ENCODE measurements around the gene RBM28.

RBM28 gene

GRCh38 chr7:128259131-128260061, 84.3 kb downstream of the RBM28 start:
- peaks cover 2% of the 10 kb centered on the region for H3K4me1 ChIP-seq (ENCODE audit: control insufficient read depth, insufficient read depth, low read depth, low read length)
- H2BK5ac ChIP-seq (ENCODE audit: low read depth, low read length, poor library complexity, severe bottlenecking), result no peak overlapping the region
- H2BK12ac ChIP-seq (ENCODE audit: low read length in 2 of 2), result no peak overlapping the region
- peaks cover 4% of the 10 kb centered on the region for H3K9me3 ChIP-seq (ENCODE audit: control insufficient read depth, low read length)
- no peak overlapping the region for H2AFZ ChIP-seq (ENCODE audit: low read depth, low read length)
- peaks cover 40 to 54% of the 10 kb centered on the region in 2 experiments for H3K27me3 ChIP-seq (ENCODE audit: control insufficient read depth in 1 of 2, insufficient read depth in 1 of 2, low read length in 2 of 2)
- WGBS, result 70% methylated on average over 11 of the region's 11 CpGs
- H3K36me3 ChIP-seq (ENCODE audit: control insufficient read depth in 1 of 2, insufficient read depth in 2 of 2, low read depth in 1 of 2, low read length in 2 of 2), result no peaks in the 10 kb centered on the region
- H4K91ac ChIP-seq (ENCODE audit: low read length), result no peak overlapping the region
- peak overlapping the region in 1 of 2 experiments; percentile 35 for H3K4ac ChIP-seq (ENCODE audit: low read depth in 1 of 2, low read length in 2 of 2)
- peak; percentile 10 for DNase-seq
- H2BK120ac ChIP-seq (ENCODE audit: low read depth, low read length), result no peak overlapping the region
- no peak overlapping the region for H3K4me3 ChIP-seq (ENCODE audit: insufficient read depth in 1 of 2, low read depth in 1 of 2, low read length in 2 of 2)
- no peak overlapping the region for H3K4me2 ChIP-seq (ENCODE audit: low read length, poor library complexity, severe bottlenecking)
- no peak overlapping the region for H3K23ac ChIP-seq (ENCODE audit: low read length in 2 of 2)
- no peak overlapping the region for H3K18ac ChIP-seq (ENCODE audit: low read depth in 1 of 2, low read length in 2 of 2)
- no peak overlapping the region for H3K9ac ChIP-seq (ENCODE audit: low read length)
- no peak overlapping the region for H2AK5ac ChIP-seq (ENCODE audit: low read length, severe bottlenecking)
- no peak overlapping the region for H3K14ac ChIP-seq (ENCODE audit: low read length in 2 of 2)
- H4K8ac ChIP-seq (ENCODE audit: low read length), result no peak overlapping the region
- no peak overlapping the region for H2BK15ac ChIP-seq (ENCODE audit: low read depth, poor library complexity, severe bottlenecking)
- no peak overlapping the region for H3K27ac ChIP-seq (ENCODE audit: low read length, poor library complexity, severe bottlenecking)
- no peaks in the 10 kb centered on the region for H3K79me1 ChIP-seq (replicated peaks; ENCODE audit: low read length, poor library complexity, severe bottlenecking)

DNA sequence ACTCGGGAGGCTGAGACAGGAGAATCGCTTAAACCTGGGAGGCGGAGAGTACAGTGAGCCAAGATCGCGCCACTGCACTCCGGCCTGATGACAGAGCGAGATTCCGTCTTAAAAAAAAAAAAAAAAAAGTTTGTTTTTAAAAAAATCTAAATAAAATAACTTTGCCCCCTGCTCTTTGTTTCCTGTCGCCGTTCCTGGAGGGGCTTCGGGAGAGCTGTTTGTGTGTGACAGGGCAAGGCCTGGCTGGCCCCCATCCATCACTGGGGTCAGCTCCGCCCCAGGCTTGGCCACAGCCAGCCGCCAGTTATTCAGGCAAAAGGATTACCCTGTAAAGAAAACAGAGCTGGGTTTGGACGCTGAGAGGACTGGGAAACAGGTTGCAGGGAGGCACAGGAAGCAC, 86.2 kb downstream of the RBM28 start:
- Histone ChIP-seq H2AK5ac (ENCODE audit: low read length, severe bottlenecking) (no peak overlapping the region), H2BK5ac (ENCODE audit: low read depth, low read length, poor library complexity, severe bottlenecking) (no peak overlapping the region)
- WGBS, result 81% methylated on average over 9 of the region's 14 CpGs

GRCh38 chr7:128255271-128255670, 88.4 kb downstream of the RBM28 start:
- H3K18ac ChIP-seq (ENCODE audit: low read depth in 1 of 2, low read length in 2 of 2), result no peak overlapping the region
- H3K14ac ChIP-seq (ENCODE audit: low read length in 2 of 2), result no peak overlapping the region
- H3K23ac ChIP-seq (ENCODE audit: low read length in 2 of 2), result no peak overlapping the region
- WGBS, result 70% methylated on average over 2 of the region's 2 CpGs
- H3K27ac ChIP-seq (ENCODE audit: low read length, poor library complexity, severe bottlenecking), result no peak overlapping the region
- no peak overlapping the region for H4K91ac ChIP-seq (ENCODE audit: low read length)
- no peak overlapping the region for H3K4me3 ChIP-seq (ENCODE audit: insufficient read depth in 1 of 2, low read depth in 1 of 2, low read length in 2 of 2)
- no peak overlapping the region for H3K4ac ChIP-seq (ENCODE audit: low read depth in 1 of 2, low read length in 2 of 2)
- H2BK5ac ChIP-seq (ENCODE audit: low read depth, low read length, poor library complexity, severe bottlenecking), result no peak overlapping the region
- no peaks in the 10 kb centered on the region for H3K9me3 ChIP-seq (ENCODE audit: control insufficient read depth, low read length)
- H3K27me3 ChIP-seq (ENCODE audit: control insufficient read depth in 1 of 2, insufficient read depth in 1 of 2, low read length in 2 of 2), result peaks cover 47 to 52% of the 10 kb centered on the region in 2 experiments
- no peak overlapping the region for H2BK15ac ChIP-seq (ENCODE audit: low read depth, poor library complexity, severe bottlenecking)
- no peaks in the 10 kb centered on the region for H3K4me1 ChIP-seq (ENCODE audit: control insufficient read depth, insufficient read depth, low read depth, low read length)
- H2BK120ac ChIP-seq (ENCODE audit: low read depth, low read length), result no peak overlapping the region
- no peaks in the 10 kb centered on the region for H3K79me1 ChIP-seq (replicated peaks; ENCODE audit: low read length, poor library complexity, severe bottlenecking)
- H2AFZ ChIP-seq (ENCODE audit: low read depth, low read length), result no peak overlapping the region
- no peak overlapping the region for H3K9ac ChIP-seq (ENCODE audit: low read length)
- no peaks in the 10 kb centered on the region for H3K36me3 ChIP-seq (ENCODE audit: control insufficient read depth in 1 of 2, insufficient read depth in 2 of 2, low read depth in 1 of 2, low read length in 2 of 2)
- H4K8ac ChIP-seq (ENCODE audit: low read length), result no peak overlapping the region
- H2BK12ac ChIP-seq (ENCODE audit: low read length in 2 of 2), result no peak overlapping the region
- H2AK5ac ChIP-seq (ENCODE audit: low read length, severe bottlenecking), result no peak overlapping the region
- H3K4me2 ChIP-seq (ENCODE audit: low read length, poor library complexity, severe bottlenecking), result no peak overlapping the region
- no peak for DNase-seq

More for the DNA sequence above, 86.2 kb downstream of the RBM28 start:
- Histone ChIP-seq H3K4me1 (ENCODE audit: control insufficient read depth, insufficient read depth, low read depth, low read length) (peaks cover under 1% of the 10 kb centered on the region), H4K91ac (ENCODE audit: low read length) (no peak overlapping the region), H3K4ac (ENCODE audit: low read depth in 1 of 2, low read length in 2 of 2) (no peak overlapping the region), H3K27ac (ENCODE audit: low read length, poor library complexity, severe bottlenecking) (no peak overlapping the region), H2AFZ (ENCODE audit: low read depth, low read length) (no peak overlapping the region), H3K9me3 (ENCODE audit: control insufficient read depth, low read length) (no peaks in the 10 kb centered on the region), H3K4me3 (ENCODE audit: insufficient read depth in 1 of 2, low read depth in 1 of 2, low read length in 2 of 2) (no peak overlapping the region), H3K9ac (ENCODE audit: low read length) (no peak overlapping the region), H2BK12ac (ENCODE audit: low read length in 2 of 2) (no peak overlapping the region), H3K36me3 (ENCODE audit: control insufficient read depth in 1 of 2, insufficient read depth in 2 of 2, low read depth in 1 of 2, low read length in 2 of 2) (no peaks in the 10 kb centered on the region), H2BK120ac (ENCODE audit: low read depth, low read length) (no peak overlapping the region), H2BK15ac (ENCODE audit: low read depth, poor library complexity, severe bottlenecking) (no peak overlapping the region), H4K8ac (ENCODE audit: low read length) (no peak overlapping the region), H3K14ac (ENCODE audit: low read length in 2 of 2) (no peak overlapping the region), H3K4me2 (ENCODE audit: low read length, poor library complexity, severe bottlenecking) (no peak overlapping the region), H3K23ac (ENCODE audit: low read length in 2 of 2) (no peak overlapping the region), H3K18ac (ENCODE audit: low read depth in 1 of 2, low read length in 2 of 2) (no peak overlapping the region), H3K79me1 (replicated peaks; ENCODE audit: low read length, poor library complexity, severe bottlenecking) (no peaks in the 10 kb centered on the region), H3K27me3 (ENCODE audit: control insufficient read depth in 1 of 2, insufficient read depth in 1 of 2, low read length in 2 of 2) (peaks cover 32 to 42% of the 10 kb centered on the region in 2 experiments)
- no peak for DNase-seq

- Histone ChIP-seq H2BK15ac (ENCODE audit: low read depth, poor library complexity, severe bottlenecking) (no peak overlapping the region), H3K14ac (ENCODE audit: low read length in 2 of 2) (no peak overlapping the region), H4K8ac (ENCODE audit: low read length) (no peak overlapping the region), H3K23ac (ENCODE audit: low read length in 2 of 2) (no peak overlapping the region), H3K4me2 (ENCODE audit: low read length, poor library complexity, severe bottlenecking) (no peak overlapping the region), H3K4ac (ENCODE audit: low read depth in 1 of 2, low read length in 2 of 2) (no peak overlapping the region), H3K4me3 (ENCODE audit: insufficient read depth in 1 of 2, low read depth in 1 of 2, low read length in 2 of 2) (no peak overlapping the region), H2BK5ac (ENCODE audit: low read depth, low read length, poor library complexity, severe bottlenecking) (no peak overlapping the region), H3K9me3 (ENCODE audit: control insufficient read depth, low read length) (no peaks in the 10 kb centered on the region), H2BK120ac (ENCODE audit: low read depth, low read length) (no peak overlapping the region), H3K27me3 (ENCODE audit: control insufficient read depth in 1 of 2, insufficient read depth in 1 of 2, low read length in 2 of 2) (peaks cover 52 to 55% of the 10 kb centered on the region in 2 experiments), H3K4me1 (ENCODE audit: control insufficient read depth, insufficient read depth, low read depth, low read length) (no peaks in the 10 kb centered on the region), H3K18ac (ENCODE audit: low read depth in 1 of 2, low read length in 2 of 2) (no peak overlapping the region), H4K91ac (ENCODE audit: low read length) (no peak overlapping the region), H3K27ac (ENCODE audit: low read length, poor library complexity, severe bottlenecking) (no peak overlapping the region), H2AK5ac (ENCODE audit: low read length, severe bottlenecking) (no peak overlapping the region), H3K79me1 (replicated peaks; ENCODE audit: low read length, poor library complexity, severe bottlenecking) (no peaks in the 10 kb centered on the region), H2AFZ (ENCODE audit: low read depth, low read length) (no peak overlapping the region), H3K9ac (ENCODE audit: low read length) (no peak overlapping the region), H2BK12ac (ENCODE audit: low read length in 2 of 2) (no peak overlapping the region), H3K36me3 (ENCODE audit: control insufficient read depth in 1 of 2, insufficient read depth in 2 of 2, low read depth in 1 of 2, low read length in 2 of 2) (no peaks in the 10 kb centered on the region)
- no peak for DNase-seq
- WGBS, result 63% methylated on average over 5 of the region's 5 CpGs
Observed at GRCh38 chr7:128254470-128254869, 89.2 kb downstream of the RBM28 start.
